HG03571 (cell line): ENCODE results near the gene MARCHF10.
"Not testable (repeated sequence)": the region's sequence is repeated elsewhere in the genome, so short reads cannot be mapped to it uniquely, and the experiment has no call there.

Experiments used
- ATAC-seq: cut with Tn5 transposase; IDR thresholded peaks from one replicate; pipeline ENCODE4 v1.9.1; 2021; ENCODE audit not compliant: unreplicated experiment

The MARCHF10 gene, protein sequence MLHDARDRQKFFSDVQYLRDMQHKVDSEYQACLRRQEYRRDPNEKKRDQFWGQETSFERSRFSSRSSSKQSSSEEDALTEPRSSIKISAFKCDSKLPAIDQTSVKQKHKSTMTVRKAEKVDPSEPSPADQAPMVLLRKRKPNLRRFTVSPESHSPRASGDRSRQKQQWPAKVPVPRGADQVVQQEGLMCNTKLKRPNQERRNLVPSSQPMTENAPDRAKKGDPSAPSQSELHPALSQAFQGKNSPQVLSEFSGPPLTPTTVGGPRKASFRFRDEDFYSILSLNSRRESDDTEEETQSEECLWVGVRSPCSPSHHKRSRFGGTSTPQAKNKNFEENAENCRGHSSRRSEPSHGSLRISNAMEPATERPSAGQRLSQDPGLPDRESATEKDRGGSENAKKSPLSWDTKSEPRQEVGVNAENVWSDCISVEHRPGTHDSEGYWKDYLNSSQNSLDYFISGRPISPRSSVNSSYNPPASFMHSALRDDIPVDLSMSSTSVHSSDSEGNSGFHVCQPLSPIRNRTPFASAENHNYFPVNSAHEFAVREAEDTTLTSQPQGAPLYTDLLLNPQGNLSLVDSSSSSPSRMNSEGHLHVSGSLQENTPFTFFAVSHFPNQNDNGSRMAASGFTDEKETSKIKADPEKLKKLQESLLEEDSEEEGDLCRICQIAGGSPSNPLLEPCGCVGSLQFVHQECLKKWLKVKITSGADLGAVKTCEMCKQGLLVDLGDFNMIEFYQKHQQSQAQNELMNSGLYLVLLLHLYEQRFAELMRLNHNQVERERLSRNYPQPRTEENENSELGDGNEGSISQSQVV

DNA sequence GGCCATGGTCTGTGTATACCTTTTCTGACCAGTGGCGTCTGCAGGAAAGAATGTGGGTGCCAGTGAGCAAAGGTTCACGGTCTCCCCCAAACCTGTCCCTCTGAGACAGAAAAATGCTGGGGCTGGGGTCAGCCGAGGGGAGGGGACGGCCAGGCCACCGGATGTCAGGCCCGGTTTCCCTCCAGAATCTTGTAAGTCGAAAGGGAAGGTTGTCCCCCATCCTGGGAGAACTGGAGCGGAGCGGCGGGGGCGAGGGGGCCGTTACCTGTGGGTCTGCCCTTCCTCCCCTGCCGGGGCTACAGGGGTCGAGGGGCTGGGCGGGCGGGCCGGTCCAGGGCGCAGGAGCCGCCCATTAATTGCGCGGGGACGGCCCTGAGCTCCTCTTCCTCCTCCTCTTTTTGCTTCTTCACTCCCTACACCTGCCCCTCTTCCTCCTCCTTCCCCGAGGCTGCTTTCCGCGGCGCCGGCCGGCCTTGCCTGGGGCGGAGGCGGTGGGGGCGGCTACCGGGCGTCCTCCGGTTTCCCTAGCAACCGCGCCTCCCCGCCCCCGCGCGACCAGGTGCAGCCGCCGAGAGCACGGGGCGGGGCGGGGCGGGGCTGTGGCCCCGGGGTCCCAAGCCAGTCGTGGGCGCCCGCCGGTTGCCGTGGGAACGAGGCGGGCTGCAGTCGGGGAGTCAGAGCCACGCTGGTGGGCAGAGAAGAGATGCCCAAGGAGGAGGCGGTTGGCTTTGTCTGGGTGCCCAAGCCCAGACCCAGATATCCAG is at the start of gene MARCHF10:
Gene MARCHF10 (minus strand): TSS at position 503 of the 764 bp plus-strand sequence. CDS start 6,579 bp downstream, outside the sequence.
- ATAC-seq: no peak

DNA sequence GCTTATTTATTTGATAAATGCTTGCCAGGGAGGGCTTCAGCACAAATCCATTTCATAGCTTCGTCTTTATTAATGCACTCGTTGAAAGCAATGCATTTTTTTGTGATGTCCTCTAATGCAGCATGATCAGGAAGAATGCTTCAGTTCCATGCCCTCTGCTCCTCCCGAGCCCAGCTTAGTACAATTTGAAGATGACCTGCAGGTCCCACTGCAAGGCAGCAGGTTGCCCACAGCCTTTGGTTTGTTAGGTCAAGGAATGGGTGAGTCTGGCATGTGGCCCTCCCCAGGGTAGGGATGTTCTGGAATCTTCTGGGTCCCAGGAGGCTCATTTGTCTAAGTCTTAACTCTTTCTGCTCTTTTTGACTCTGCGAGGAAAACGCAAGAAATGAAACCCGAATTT is 49.4 kb upstream of the MARCHF10 start:
- no peak for ATAC-seq

DNA sequence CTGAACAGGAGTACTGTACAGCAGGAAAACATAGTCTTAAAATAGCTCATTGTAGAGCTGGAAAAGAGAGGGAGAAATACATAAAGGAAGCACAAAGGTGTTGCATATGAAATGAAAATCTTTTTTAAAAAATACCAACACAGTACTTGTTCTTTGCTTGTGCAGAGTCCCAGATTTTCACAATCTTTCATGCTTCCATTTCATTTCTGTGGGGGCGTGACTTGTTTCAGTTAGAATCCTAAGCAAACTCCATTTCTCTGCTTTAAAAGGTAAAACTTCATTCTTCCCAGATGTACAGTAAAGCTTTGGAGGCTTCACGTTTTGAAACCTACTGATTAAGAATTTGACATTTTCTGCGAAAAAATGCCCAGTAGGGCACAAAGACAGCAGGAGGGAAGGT is 48.5 kb upstream of the MARCHF10 start:
- no peak for ATAC-seq

DNA sequence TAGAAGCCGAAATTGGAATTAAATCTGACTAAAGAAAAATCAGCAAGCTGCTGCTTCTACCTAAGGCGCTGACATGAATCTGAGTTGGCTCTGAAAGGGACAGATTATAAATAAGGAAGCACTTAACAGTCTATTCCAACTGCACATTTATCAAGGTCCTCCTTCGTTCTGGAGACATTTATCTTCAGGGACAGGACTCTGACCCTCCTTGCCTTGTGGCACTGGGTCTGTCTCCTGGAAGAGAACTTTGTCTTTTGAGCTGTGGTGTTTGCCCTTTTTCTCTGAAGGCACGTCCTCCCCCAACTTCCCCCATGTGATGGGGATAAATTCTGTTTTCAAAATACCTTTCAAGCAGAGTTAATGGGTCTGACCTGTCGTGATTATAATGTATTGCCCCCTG is 47.0 kb upstream of the MARCHF10 start:
- no peak for ATAC-seq

DNA sequence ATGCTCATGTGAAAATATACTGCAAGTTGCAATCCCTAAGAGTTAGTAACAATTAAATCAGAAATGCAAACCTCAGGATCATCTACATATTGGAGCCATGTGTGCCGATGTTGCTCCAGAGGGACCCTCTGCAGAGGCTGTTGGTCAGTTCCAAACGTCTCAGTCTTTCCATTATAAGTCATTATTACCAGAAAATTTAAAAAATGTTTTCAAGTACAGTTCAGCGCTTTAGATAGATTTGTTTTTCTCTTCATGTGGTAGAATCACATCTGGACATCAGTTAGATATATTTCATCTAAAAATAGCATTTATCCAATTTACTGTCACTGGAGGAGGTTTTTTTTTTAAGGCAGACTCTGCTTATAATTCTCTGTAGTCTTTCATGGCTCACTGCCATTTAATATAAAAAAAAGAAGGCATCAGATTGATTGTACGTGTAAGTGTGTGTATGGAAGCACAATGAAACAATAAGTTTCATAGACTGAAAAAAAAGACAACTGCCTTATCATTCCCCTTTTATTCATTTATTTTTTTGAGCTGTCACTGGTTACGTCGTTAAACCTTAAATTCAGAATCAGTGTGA is 46.1 kb upstream of the MARCHF10 start:
- no peak for ATAC-seq

DNA sequence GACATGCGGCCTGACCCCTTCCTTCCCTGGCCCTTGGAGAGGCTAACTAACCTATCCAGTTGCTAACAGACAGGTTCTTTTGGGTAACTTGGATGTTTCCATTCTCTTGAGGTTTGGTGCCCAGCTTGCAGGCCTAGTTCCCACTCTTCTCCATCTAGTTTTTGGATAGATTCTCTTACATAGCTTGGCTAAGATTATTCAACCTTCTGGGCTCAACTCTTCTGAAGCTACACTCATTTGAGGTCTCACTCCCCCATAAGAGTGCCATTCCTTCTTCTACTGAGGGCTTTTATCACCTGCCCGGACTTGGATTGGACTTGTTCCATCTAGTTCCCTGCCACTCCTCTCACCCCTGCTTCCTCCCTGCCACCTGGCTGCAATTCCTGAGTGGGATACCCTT is 44.1 kb upstream of the MARCHF10 start:
- no peak for ATAC-seq

DNA sequence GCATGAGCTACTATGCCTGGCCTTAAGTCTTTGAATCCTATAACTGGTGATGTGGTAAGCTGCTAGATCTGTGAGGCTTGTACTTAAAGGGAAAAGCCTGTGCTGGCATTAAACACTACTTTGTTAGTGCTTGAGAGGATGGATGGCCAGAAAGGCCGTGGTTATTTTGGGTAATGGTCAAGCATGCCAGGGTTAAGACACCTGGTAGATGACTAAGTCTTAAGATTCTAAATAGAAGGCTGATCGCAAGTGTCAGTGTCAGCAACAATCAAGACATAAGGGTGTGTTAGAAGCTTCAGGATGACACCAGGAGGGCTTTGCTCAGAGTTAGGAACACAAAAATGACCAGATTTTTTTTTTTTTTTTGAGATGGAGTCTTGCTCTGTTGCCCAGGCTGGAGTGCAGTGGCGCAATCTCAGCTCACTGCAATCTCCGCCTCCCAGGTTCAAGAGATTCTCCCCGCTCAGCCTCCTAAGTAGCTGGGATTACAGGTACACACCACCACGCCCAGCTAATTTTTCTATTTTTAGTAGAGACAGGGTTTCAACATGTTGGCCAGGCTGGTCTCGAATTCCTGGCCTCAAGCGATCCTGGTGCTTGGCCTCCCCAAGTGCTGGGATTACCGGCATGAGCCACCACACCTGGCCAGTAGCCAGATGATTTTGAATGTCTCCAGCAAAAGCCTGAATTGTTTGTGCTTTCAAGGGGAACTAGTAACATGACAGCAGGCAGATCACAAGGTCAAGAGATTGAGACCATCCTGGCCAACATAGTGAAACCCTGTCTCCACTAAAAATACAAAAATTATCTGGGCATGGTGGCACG is 41.7 kb upstream of the MARCHF10 start:
- not testable (repeated sequence) for ATAC-seq

DNA sequence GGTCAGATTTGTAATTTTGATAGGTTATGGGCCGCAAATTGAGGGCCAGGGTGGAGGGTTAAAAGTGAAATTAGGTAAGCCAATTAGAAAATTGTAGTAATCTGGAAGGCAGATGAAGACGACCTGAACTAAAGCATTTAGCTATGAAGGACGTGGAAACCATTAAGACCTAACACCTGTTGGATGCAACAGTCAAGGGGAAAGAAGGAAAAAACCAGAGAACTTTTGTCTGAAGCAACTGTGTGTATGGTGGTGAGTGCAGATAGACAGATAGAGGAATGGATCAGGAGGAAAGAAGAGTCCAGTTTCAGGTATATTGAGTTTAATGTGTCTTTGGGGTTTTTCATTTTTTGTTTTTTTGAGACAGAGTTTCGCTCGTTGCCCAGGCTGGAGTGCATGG is 40.2 kb upstream of the MARCHF10 start:
- no peak for ATAC-seq

DNA sequence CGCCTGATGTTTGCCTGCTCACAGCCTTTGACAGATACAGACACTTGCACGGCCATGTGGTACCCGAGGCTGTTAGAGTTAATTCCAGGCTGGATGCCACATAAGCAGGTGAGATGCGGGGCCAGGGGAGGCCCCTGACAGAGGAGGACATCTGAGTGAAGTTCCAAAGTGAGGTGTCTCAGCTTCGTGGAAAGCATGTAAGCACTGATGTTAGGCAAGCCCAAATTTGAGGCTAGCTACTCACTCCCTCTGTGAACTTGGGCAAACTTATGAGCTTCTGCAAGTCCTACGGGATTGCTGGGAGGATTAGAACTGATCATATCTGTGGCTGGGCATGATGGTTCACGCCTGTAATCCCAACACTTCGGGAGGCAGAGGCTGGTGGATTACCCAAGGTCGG is 39.3 kb upstream of the MARCHF10 start:
- no peak for ATAC-seq

DNA sequence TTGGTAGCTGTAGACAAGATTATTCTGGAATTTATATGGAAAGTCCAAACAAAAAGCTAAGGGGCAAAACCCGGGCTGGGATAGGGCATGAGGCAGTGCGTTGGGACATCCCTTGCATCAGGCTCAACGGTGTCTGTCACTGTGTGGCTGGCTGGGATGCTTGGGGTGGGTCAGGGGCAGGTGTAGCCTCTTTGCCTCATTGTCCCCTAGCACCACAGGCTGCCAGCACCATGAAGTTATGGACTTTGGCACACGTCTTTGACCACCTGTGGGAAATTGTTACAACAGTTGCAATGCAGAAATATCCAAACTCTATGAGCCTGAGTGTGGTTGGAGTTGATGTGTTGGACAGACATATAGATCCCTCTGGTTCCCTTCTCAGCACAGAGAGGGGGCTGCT is 32.8 kb upstream of the MARCHF10 start:
- no peak for ATAC-seq

DNA sequence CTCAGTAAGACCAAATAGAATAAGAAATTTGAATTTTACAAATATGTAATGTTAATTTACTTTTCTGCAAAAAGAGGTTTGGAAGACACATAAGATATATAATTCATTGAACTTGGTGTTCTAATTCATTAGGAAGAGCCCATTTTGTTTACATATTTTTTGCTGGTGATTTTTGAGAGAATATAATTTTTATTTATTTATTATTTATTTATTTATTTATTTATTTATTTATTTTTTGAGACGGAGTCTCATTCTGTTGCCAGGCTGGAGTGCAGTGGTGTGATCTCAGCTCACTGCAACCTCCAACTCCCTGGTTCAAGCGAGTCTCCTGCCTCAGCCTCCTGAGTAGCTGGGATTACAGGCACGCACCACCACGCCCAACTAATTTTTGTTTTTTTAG is 25.7 kb upstream of the MARCHF10 start:
- not testable (repeated sequence) for ATAC-seq

DNA sequence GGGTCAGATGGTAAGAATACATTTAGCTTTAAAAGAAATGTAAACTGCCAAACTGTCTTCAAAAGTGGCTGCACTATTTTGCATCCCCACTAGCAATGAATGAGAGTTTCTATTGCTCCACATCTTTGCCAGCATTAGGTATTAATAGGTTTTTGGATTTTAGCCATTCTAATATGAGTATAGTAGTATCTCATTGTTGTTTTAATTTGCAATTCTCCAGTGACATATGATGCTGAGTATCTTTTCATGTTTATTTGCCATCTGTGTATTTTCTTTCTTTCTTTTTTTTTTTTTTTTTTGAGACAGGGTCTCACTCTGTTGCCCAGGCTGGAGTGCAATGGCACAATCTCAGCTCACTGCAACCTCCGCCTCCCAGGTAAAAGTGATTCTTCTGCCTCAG is 24.3 kb upstream of the MARCHF10 start:
- ATAC-seq: no peak

DNA sequence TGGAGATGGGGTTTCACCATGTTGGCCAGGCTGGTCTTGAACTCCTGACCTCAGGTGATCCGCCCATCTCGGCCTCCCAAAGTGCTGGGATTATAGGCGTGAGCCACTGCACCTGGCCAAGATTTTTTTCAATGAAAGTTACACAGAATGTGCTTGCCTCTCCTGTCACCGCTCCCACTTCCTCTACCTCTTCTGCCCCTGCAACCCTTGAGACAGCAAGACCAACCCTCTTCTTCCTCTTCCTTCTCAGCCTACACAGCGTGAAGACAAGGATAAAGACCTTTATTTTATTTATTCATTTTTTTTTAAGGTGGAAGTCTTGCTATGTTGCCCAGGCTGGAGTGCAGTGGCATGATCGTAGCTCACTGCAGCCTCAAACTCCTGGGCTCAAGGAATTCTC is 23.0 kb upstream of the MARCHF10 start:
- ATAC-seq: not testable (repeated sequence)

DNA sequence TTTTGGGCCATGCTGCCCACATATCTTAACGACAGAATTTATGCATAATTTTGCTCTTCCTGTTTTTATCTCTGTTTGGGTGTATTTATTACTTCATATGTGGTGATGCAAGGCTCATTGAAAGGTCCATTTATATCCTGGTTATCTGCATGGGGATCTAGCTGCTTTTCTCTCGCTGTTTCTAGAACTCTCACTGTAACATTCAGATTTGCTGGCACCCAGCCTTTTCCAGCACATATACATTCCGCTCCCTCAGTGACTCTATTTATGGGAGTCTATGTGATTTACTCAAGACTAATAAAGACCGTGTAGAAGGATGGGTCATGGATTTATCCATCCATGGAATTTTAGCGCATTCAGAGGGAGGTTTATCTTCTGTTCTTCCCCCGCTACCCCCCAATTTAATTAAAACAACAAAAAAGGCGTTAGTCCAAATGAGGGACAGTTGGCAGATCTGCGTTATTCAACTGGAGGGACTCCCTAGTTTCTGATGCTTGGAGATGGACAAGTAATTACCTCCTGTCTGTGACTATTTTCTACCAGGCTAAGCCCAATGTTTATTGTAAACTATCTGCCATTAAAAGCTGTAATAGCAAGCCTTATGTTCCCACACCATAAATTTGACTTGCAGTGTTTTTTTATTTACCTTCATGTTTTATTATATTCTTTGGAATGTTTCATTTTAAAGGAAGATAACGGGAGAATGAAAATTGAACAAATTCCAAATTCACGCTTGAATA is 19.8 kb upstream of the MARCHF10 start:
- ATAC-seq: no peak

DNA sequence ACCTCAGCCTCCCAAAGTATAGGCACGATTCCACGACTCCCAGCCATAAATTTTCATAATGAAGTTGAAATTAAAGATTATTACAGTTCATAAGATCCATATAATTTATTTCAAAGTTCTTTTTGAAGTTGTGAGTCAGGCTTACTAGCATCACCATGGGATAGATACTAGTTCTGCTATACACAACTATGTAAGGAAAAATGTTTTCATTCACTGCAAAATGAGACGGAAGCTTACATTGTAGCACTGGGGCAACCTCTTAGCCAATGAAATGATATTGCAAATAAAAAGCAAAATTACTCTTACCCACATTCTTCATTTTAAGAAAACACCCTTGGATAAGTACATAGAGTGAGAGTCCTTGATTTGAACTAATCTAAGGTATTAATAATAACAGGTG is 18.8 kb upstream of the MARCHF10 start:
- ATAC-seq: no peak

DNA sequence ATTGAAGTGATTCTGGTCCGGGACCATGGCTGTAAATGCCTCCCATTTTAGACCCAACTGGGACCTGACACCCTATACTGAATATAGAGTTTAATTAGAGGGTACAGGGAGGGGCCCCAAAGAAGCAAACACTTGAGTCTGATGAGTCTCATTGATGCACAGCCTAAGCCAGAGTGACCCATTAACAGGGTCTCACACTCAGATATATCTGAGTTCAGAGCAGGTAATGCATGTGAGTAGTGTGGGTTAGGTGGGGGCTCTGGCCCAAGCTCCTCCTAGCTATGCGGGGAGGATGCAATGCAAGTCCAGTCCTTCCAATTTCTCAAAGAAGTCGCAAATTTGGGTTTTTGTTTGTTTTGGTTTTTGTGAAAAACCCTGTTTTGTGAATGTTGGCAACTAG is 17.1 kb upstream of the MARCHF10 start:
- no peak for ATAC-seq

DNA sequence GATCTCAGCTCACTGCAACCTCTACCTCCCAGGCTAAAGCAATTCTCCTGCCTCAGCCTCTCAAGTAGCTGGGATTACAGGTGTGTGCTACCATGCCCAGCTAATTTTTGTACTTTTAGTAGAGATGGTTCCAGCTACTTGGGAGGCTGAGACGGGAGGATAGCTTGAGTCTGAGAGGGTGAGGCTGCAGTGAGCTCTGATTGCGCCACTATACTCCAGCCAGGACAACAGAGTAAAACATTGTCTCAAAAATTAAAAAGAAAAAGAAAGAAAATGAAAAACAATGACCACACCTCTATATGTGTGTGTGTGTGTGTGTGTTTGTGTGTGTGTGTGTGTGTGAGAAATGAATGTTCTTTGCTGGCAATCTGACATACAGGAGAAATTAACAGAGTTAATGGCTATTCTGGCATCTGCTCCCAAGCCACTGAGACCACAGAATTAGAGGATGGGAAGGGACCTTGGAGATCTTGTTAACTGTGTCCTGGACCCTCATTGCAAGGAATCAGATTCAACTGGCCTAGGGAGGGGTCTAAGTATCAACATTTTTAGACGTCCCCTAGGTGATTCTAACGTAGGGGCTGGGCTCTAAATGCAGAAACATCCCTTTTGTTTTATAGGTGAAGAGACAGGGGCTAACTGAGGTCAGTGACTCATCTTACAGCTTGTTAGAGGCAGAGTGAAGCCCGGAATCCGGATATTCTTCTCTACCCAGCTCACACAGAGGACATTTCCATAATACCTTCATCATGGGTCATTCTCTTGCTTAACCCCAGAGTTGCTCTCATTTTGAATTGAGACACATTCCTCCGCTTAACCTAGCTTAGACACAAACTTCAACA is 16.4 kb upstream of the MARCHF10 start:
- ATAC-seq: no peak

DNA sequence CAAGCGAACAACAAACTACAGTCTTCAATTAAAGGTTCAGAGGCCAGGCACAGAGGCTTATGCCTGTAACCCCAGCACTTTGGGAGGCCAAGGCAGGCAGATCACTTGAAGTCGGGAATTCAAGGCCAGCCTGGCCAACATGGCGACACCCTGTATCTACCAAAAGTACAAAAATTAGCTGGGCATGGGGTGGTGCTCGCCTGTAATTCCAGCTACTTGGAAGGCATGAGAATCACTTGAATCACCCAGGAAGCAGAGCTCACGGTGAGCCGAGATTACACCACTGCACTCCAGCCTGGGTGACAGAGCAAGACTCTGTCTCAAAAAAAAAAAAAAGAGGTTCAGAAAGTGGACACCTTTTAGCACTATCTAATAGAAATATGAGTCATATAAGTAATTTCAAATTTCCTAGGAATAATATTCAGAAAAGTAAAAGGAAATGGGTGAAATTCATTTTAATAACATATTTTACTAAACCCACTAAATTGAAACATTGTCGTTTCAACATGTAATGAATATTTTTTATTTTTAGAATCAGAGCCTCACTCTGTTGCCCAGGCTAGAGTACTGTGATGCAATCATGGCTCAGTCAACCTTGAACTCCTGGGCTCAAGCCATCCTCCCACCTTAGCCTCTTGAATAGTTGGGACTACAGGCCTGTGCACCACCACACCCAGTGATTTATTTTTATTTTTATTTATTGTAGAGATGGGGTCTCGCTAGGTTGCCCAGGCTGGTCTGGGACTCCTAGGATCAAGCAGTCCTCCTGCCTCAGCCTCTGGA is 15.2 kb upstream of the MARCHF10 start:
- ATAC-seq: no peak
